Activated CD4-positive, alpha-beta T cell treated with anti-CD3 and anti-CD28 coated beads, Interleukin-2, amount 50 U/mL, for 1 hour (primary cell): Measurements from ENCODE around the gene MBTD1.
A peak's percentile ranks its signal among the peaks of the same experiment; 100 is the strongest.
"Not testable (repeated sequence)": the region's sequence is repeated elsewhere in the genome, so short reads cannot be mapped to it uniquely, and the experiment has no call there.

Source experiments
- DNase-seq: peaks from one replicate; pipeline ENCODE4 v3.0.0-alpha.2; 2020

MBTD1 gene

DNA sequence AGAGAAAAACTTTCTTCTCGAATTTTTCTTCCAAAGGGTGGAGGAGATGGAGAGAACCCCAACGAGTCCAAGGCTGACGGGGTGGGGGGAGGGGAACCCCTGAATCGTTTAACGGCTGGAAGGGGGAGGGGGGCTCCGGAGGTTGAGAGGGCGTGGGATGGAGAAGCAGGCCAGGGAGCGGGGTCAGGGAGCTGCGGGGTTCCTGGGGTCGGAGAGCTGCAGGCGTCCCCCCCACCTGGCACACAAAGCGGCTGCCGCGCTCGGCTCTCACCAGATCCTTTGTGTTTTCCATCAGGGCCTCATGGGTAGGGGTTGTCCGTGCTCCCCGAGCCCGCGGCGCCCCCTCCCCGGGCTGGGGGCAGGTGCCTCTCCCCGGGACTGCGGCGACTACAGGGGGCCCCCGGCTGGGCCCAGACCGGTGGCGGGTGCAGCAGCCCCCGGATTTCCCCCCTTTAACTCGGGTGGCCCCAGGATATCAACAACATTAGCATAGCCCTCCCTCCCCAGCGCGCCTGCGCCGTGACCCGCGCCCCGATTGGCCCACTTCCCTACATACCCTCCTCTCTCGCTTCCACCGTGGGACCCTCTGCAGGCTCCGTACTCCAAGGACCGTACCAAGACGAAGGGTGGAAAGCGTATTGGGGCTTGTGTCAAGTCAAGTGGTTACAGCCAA is at the start of gene MBTD1:
Gene MBTD1 (minus strand): TSS at position 486 of the 673 bp plus-strand sequence. CDS start 34,888 bp downstream, outside the sequence.
- DNase-seq: peak; percentile 93

DNA sequence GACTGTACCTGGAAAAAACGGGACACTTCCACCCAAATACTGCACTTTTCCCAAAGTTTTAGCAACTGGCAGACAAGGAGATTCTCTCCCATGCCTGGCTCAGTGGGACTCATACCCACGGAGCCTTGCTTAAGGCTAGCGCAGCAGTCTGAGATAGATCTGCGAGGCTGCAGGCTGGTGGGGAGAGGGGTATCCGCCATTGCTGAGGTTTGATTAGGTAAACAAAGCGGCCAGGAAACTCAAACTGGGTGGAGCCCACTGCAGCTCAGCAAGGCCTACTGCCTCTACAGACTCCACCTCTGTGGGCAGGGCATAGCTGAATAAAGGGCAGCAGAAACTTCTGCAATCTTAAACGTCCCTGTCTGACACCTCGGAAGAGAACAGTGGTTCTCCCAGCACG is 45.3 kb upstream of the MBTD1 start:
- no peak for DNase-seq

DNA sequence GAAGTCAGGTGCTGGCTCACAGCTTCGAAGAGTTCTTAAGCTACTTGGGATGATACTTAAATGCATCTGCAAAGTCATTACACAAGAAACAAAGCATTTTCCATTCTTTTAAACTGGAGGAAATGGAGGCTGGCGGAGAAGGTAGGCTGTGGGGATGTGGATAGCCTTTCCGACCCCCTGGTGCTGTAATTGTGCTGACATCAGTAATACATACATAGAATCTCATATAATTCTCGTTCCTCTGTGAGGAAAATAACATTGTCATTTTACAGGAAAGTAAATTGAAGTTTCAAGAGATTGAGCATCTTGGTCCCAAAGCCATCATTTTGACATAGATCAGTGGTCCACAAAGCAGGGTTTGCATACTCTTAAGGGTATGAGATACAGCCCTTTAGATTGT is 40.0 kb upstream of the MBTD1 start:
- DNase-seq: no peak

DNA sequence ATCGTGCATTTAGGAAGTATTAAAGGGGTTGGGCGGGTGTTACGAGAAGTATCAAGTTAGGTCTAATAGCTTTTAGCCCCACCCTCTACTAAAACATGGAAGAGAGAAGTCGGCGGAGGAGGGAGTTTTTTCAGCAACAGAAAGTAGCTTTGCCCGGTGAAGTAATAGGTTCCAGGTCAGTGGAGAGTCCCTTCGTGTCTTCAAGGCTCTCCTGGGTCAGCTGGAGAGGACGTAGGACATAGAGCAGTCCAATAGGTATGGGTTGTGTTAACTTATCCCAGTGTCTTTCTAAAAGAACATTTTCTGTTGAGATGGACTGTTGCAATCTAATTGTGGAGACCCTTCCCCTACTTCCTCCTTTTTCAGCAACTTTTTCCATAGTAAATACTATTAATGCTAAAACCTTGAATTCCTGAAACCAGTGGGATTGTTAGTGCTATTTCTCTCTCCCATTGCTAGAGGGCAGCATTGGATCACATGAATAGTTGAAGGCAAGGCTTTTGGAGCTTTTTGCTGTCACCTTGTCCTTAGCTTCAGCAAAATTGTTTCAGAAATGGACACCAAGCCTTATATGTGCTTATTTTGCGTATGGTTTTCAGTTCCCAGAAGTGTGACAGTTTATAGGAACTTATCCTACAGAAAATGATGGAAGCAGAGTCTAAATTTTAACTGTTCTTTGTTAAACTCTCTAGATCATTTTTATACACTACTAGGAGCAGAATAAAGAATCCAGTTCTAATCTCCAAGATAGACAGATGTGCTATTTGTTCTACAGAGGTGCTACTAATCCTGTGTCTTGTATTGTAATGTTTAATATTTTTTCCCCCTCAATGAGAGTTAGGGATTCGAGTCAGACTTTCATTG is 38.9 kb upstream of the MBTD1 start:
- DNase-seq: no peak

DNA sequence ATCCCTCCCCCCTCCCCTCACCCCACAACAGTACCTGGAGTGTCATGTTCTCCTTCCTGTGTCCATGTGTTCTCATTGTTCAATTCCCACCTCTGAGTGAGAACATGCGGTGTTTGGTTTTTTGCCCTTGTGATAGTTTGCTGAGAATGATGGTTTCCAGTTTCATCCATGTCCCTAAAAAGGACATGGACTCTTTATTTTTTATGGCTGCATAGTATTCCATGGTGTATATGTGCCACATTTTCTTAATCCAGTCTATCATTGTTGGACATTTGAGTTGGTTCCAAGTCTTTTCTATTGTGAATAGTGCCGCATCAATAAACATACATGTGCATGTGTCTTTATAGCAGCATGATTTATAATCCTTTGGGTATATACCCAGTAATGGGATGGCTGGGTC is 34.5 kb upstream of the MBTD1 start:
- not testable (repeated sequence) for DNase-seq

- DNase-seq: no peak
Measured at GRCh38 chr17:51289696-51290111, 29.9 kb upstream of the MBTD1 start.

GRCh38 chr17:51287412-51287811 is 27.6 kb upstream of the MBTD1 start:
- DNase-seq: no peak

DNA sequence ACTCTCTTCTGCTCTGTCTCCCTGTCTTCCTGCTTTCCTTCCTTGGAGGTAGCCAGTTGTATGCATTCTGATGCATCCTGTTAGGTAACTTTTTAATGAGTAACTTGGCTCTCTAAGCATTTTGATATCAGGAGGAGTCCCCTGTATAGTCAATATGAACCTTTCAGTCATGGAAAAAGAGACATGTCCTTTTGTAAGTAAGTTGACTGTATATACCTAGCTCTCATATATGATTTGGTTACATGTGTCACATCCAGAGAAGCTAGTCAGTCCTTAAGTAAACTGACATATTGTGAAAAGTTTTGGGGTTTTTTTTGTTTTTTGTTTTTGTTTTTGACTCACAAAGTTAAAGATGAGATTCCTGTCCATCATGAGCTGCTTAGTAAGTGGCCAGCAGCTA is 19.3 kb upstream of the MBTD1 start:
- no peak for DNase-seq

- no peak for DNase-seq
Measured at GRCh38 chr17:51275381-51275780, 15.5 kb upstream of the MBTD1 start.

- no peak for DNase-seq
Measured at GRCh38 chr17:51272812-51273211, 13.0 kb upstream of the MBTD1 start.

GRCh38 chr17:51270636-51271035 is 10.8 kb upstream of the MBTD1 start:
- no peak for DNase-seq

DNA sequence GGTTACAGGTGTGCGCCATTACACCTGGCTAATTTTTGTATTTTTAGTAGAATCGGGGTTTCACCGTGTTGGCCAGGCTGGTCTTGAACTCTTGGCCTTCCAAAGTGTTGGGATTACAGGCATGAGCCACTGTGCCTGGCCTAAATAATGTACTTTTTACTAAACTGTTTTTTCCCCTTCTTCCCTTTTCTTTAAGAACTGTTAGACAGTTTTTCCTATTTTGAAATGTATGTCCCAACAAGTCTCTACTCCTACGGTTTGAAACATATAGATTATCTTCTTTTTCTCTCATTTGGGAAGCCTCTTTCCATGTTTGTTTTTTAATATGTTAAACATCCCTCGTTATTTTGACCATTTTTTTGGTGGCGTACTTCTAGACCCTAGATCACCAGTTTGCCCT is 10.1 kb upstream of the MBTD1 start:
- DNase-seq: no peak

- DNase-seq: not testable (repeated sequence)
Measured at GRCh38 chr17:51264466-51264865, 4.6 kb upstream of the MBTD1 start.

DNA sequence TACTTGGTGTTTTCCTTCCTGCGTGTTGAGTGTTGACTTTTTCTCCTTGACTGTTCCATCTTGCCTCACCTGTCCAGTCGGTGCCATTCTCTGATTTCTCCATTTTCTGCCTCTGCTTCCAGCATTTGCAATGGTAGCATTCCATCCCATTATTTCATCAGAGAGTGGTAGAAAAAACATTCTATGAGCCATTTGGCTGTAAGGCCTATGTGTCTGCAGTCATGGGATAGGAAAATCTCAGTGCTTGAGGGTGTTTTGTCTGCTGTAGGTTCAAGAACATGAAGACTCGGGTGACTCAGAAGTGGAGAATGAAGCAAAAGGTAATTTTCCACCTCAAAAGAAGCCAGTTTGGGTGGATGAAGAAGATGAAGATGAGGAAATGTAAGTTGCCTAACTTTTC is 3.2 kb upstream of the MBTD1 start:
- no peak for DNase-seq

- no peak for DNase-seq
Measured at GRCh38 chr17:51261024-51261963, 1.4 kb upstream of the MBTD1 start.

GRCh38 chr17:51260237-51261023 is 581 bp upstream of the MBTD1 start, which contains the start of gene UTP18:
TSS of gene UTP18 (plus strand) at chr17:51260546. CDS start at chr17:51260585, 39 bp downstream.
- DNase-seq: peak; percentile 95

DNA sequence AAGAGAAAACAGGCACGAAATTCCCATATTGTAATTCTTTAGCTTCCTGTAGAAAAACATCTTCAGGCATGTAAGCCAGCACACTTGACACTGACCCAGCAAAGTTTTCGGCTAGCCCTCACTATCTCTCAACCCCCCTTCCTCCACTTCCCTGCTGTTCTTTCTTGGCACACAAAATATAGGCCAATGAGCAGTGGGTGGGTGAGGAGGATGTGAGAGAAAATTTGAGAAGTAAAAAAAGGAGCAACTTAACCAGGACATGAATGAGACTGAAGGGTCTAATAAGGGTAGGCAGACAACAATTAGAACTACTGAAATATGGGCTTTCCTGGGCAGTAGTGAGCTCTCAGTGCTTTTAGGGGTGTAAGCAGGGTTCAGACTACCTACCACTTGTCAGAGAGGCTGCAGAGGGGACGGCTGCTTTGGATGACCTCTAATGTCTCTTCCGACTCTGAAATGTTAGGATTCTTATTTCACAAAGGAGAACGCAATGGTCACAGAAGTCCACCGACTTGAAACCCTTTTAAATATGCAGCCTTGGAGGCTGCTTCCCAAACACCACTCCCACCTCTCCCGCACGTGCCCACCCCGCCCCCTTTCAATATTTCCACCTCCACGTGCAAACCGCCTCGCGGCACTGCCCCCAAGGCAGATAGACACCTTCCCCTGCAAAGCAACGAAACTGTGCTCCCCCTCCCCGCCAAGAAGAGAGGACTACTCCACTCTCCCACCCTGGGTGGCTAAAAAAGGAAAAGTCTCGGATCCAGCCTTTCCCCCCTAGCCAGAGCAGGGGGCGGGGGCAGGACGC is 889 bp downstream of the MBTD1 start:
- DNase-seq: no peak

DNA sequence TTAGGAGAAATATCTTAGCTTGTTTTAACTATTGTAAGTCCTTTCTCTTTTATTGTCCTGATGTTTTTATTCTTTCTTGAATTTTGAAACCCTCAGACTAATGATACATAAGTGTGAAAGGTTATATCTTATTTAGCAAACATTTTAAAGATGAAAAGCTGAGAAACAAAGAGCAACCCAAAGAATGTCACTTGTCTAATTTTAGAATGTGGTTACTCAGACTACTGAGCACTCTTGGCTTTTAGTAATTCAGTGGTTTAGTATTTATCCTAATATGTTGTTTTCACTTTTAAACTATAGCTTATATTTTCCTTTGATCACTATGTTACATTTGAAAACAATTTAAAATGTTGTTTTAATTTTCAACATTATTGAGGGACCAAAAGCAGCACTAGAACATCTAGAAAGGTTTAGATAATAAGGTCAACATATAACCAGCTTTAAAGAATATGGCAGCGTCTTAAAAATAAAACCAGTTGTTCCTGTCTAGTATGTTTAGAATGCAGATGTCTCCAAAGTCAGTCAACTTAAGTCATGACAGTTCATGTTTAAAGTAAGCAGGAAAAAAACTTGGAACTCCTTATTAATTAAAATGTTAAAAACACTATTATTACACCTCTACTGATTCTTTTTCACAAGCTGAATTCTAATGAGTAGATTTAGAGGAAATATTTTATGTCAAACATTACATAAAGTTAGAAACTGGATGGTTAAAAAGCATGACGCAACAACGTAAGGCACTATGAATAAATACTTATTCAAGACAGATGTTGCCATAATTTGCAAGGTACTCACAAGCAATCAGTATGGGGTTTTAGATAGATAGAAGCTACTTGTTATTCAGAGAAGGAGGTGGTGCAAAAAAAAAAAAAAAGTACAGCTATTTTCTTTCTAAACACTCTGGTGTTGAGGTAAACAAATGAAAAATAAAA is 2.4 kb downstream of the MBTD1 start:
- DNase-seq: no peak

DNA sequence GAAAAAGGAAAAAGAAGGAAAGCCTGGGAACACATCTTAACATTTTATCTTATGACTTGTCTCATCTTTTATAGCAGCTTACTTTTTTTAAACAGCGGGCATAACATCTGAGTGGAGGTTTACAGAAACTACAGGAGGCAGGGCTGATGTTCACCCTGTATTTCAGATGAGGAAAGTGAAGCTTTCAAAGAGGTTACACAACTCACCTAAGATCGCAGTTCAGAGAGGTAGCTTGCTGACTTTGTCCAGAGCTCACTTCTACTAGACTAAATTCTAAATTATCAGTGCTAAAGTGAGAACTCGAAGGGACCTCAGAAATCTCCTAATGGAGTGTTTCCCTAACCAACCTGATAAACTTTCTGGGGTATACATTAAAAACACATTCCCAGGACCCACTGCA is 3.7 kb downstream of the MBTD1 start:
- DNase-seq: no peak

DNA sequence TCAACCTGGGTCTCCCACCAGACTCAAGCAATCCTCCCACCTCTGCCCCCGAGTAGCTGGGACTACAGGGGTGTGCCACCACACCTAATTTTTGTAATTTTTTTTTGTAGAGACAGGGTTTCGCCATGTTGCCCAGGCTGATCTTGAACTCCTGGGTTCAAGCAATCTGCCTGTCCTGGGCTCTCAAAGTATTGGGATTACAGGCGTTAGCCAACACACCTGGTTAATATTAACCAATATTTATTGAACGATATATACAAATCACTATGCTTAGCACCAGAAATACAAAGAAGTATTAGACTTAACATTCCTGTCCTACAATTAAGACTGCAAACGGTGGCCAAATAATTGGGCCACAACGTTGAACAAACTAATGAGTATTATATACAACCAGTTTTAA is 4.2 kb downstream of the MBTD1 start:
- DNase-seq: no peak
